Gastroesophageal sphincter (tissue), 4 donors: ENCODE measurements around the gene XDH. TPM values are rescaled to one million over a fixed set of nuclear protein-coding genes. Genes with fewer than 3 reads are reported as not detected.

ENCODE experiments used
- ATAC-seq: fragments of 150-250 bp; one replicate; pipeline ENCODE4 v1.9.1; 2016; ENCODE audit warnings: mild to moderate bottlenecking, moderate library complexity
- H3K27ac ChIP-seq, 4 donors: fragments of 200-600 bp; sonication (generic) in 3 of 4; 1 replicate in 3 of 4; 2 replicates in 1 of 4; pipeline ENCODE4 v1.5.1; 2016 to 2019
- H3K27me3 ChIP-seq: fragments of 200-600 bp; sonication (generic); one replicate; pipeline ENCODE4 v1.5.1; 2019
- H3K36me3 ChIP-seq, 2 donors: fragments of 200-600 bp; sonication (generic); one replicate each; pipeline ENCODE4 v1.5.1; 2019; ENCODE audit warnings: control low read depth in 1 of 2
- H3K4me1 ChIP-seq, 3 donors: fragments of 200-600 bp; sonication (generic); 1 replicate in 2 of 3; 2 replicates in 1 of 3; pipeline ENCODE4 v1.5.1; 2016 to 2019; ENCODE audit warnings: control low read depth in 2 of 3
- H3K4me3 ChIP-seq, 2 donors: fragments of 200-600 bp; sonication (generic); one replicate each; pipeline ENCODE4 v1.5.1; 2019; ENCODE audit warnings: mild to moderate bottlenecking in 1 of 2, moderate library complexity in 1 of 2
- H3K9me3 ChIP-seq, 3 donors: fragments of 200-600 bp; sonication (generic); one replicate each; pipeline ENCODE4 v1.5.1; 2017 to 2019; ENCODE audit warnings: control low read depth in 2 of 3
- EP300 ChIP-seq: sonication (generic); formaldehyde crosslinking; IDR thresholded peaks from one replicate; pipeline ENCODE4 v1.6.1; 2017; ENCODE audit warnings: antibody characterized with exemption, mild to moderate bottlenecking
- POLR2A ChIP-seq, 2 donors: fragments of 450-650 bp; IDR thresholded peaks; one replicate each; pipeline ENCODE4 v1.6.1; 2017; ENCODE audit warnings: antibody characterized with exemption in 2 of 2, mild to moderate bottlenecking in 2 of 2, moderate library complexity in 1 of 2
- POLR2AphosphoS5 ChIP-seq: sonication (generic); formaldehyde crosslinking; IDR thresholded peaks from one replicate; pipeline ENCODE4 v1.6.1; 2017; ENCODE audit warnings: antibody characterized with exemption
- WGBS, 2 donors: methylation state at CpG; one replicate each; pipeline ENCODE4 v1.1.5; 2018; ENCODE audit warnings: low coverage in 1 of 2; 5-methylcytosine and 5-hydroxymethylcytosine counted together
- total RNA-seq, 4 donors: library from RNA; depleted of rRNA; stranded (reverse); fragments of >200 nt; gene quantifications; one replicate each; pipeline ENCODE4 v1.1.0, GENCODE V29; 2016
- TF ChIP-seq, protein P1 (sequence below), 4 experiments: fragments of 200-600 bp in 2 of 4; fragments of 450-650 bp in 2 of 4; sonication (generic) in 1 of 4; IDR thresholded peaks; one replicate each; pipeline ENCODE4 v1.5.1; 2017 to 2019; ENCODE audit warnings: antibody characterized with exemption in 4 of 4, mild to moderate bottlenecking in 2 of 4, moderate library complexity in 2 of 4

Gene XDH
- total RNA-seq, 4 donors from 2014 or later, result under 0.01 to 2.8 (median 0.08) TPM; not detected in 1

DNA sequence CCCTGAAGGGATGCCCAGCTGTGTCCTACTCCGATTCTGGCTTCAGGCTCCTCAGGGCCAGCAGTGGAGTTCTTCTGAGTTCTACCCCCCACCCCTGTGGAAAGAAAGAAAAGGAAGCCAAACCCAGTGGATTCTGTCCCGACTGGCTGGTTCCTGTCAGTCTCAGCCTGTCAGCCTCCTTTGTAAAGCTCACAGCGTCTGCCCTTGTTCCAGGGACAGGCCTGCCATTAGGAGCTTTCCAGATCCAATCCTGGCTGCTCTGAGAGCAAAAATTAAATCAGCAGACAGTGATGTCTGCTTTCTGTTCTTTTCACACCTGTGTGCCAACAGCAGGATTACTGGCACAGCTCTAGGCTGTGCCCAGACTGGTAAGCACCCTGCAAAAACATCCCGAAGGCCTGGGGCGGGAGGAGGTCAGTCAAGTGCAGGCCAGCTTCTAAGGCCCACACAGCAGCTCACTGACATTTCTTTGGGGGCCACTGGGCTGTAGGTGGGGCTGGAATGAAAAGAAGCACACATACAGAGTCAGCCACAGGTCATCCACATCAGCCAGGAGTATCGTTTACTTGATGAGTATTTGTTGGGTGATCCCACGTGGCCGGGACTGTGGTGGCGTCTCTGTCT lies 111.5 kb downstream of the XDH start:
- no peaks in the 10 kb centered on the region for H3K9me3 ChIP-seq
- TF ChIP-seq EP300 (no peak), POLR2AphosphoS5 (no peak), POLR2A (IDR thresholded peaks at IDR 0.05) (no peak)
- TF ChIP-seq, protein P1, sequence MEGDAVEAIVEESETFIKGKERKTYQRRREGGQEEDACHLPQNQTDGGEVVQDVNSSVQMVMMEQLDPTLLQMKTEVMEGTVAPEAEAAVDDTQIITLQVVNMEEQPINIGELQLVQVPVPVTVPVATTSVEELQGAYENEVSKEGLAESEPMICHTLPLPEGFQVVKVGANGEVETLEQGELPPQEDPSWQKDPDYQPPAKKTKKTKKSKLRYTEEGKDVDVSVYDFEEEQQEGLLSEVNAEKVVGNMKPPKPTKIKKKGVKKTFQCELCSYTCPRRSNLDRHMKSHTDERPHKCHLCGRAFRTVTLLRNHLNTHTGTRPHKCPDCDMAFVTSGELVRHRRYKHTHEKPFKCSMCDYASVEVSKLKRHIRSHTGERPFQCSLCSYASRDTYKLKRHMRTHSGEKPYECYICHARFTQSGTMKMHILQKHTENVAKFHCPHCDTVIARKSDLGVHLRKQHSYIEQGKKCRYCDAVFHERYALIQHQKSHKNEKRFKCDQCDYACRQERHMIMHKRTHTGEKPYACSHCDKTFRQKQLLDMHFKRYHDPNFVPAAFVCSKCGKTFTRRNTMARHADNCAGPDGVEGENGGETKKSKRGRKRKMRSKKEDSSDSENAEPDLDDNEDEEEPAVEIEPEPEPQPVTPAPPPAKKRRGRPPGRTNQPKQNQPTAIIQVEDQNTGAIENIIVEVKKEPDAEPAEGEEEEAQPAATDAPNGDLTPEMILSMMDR (IDR thresholded peaks at IDR 0.05), result no peak
- ATAC-seq, result peak; percentile 48
- no peaks in the 10 kb centered on the region for H3K27me3 ChIP-seq
- no peak overlapping the region for H3K4me3 ChIP-seq
- H3K36me3 ChIP-seq, result no peaks in the 10 kb centered on the region
- peak overlapping the region in 3 of 4 donors; percentile 51 to 68 (median 55) for H3K27ac ChIP-seq
- WGBS, 2 donors, result 35 to 48% methylated on average over 4 to 6 of the region's 9 CpGs
- H3K4me1 ChIP-seq, result peaks cover 0 to 21% (median 0%) of the 10 kb centered on the region in 3 donors

DNA sequence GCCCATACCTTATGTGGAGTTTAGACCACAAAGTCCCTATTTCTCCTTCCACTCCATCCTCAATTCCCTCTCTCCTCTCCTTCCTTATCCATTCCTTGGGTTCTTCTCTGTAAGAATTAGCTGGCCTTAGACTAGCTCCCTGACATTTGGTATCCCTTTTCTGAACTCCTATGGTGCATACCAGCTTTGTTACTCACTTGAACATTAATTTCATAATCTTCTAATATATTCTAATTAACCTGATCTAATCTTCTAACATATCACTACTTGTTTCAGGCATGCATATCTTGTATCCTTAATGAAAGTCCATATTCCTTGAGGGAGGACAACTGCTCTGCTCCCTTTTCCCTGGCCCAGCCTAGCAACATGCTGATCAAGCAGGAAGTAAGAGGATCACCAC lies 114.2 kb downstream of the XDH start:
- Histone ChIP-seq H3K36me3 (no peaks in the 10 kb centered on the region), H3K4me1 (peaks cover 0 to 46% (median 11%) of the 10 kb centered on the region in 3 donors), H3K27me3 (no peaks in the 10 kb centered on the region), H3K4me3 (no peak overlapping the region), H3K27ac (no peak overlapping the region), H3K9me3 (no peaks in the 10 kb centered on the region)
- TF ChIP-seq POLR2AphosphoS5, result no peak
- TF ChIP-seq POLR2A (IDR thresholded peaks at IDR 0.05), result no peak
- TF ChIP-seq, protein P1 (IDR thresholded peaks at IDR 0.05), result no peak
- no peak for TF ChIP-seq EP300
- ATAC-seq, result no peak

DNA sequence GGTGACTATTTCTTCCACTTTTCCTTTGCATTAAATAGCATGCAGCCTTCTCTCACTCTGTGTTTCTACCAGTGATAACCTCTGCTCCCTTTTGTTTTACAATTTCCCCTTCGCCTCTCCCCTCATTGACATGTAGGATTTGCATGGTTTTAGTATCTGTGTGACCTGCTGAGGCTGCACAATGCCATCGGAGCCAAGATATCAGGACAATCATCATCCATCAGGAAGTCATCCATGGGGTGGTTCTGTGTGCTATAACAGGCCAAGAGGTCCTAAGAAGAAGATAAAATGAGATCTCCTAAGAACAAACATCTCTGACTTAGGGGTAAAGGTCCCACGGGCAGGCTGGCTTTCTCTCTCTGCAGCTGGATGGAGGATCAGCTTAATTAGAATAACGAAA lies 115.0 kb downstream of the XDH start:
- TF ChIP-seq EP300 (no peak), POLR2A (IDR thresholded peaks at IDR 0.05) (no peak), POLR2AphosphoS5 (no peak)
- TF ChIP-seq, protein P1 (IDR thresholded peaks at IDR 0.05), result no peak
- H3K27me3 ChIP-seq, result no peaks in the 10 kb centered on the region
- no peaks in the 10 kb centered on the region for H3K9me3 ChIP-seq
- no peaks in the 10 kb centered on the region for H3K36me3 ChIP-seq
- peaks cover 0 to 46% (median 11%) of the 10 kb centered on the region in 3 donors for H3K4me1 ChIP-seq
- H3K4me3 ChIP-seq, result no peak overlapping the region
- WGBS, 2 donors, result 61 to 72% methylated on average over 2 to 4 of the region's 4 CpGs
- ATAC-seq, result no peak
- no peak overlapping the region for H3K27ac ChIP-seq

DNA sequence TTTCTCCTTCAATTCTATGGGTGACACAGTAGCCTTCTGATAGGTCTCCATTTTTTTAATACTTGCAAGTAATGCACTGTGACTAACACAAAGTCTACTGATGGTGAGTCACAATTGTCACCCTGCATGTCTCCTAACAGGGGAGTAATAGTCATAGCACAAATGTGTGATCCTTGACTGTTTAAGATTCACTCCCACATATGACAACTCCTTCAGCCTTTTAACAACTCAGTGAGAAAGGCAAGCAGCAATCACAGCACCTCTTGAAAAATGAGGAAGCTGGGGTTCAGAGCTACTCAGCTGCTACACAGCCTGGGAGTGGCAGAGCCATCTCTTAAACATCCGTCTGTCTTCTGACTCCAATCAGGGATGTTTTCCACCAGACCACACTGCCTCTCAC lies 116.8 kb downstream of the XDH start:
- Histone ChIP-seq H3K4me1 (peaks cover 0 to 32% (median 11%) of the 10 kb centered on the region in 3 donors), H3K36me3 (no peaks in the 10 kb centered on the region), H3K4me3 (no peak overlapping the region), H3K27me3 (no peaks in the 10 kb centered on the region), H3K9me3 (no peaks in the 10 kb centered on the region), H3K27ac (no peak overlapping the region)
- TF ChIP-seq EP300 (no peak), POLR2AphosphoS5 (no peak), POLR2A (IDR thresholded peaks at IDR 0.05) (no peak)
- TF ChIP-seq, protein P1 (IDR thresholded peaks at IDR 0.05), result no peak
- WGBS, 2 donors, result 60% methylated on average over 1 of the region's 1 CpG; no CpG with 5 or more reads in 1 of the 2 donors
- ATAC-seq, result no peak

DNA sequence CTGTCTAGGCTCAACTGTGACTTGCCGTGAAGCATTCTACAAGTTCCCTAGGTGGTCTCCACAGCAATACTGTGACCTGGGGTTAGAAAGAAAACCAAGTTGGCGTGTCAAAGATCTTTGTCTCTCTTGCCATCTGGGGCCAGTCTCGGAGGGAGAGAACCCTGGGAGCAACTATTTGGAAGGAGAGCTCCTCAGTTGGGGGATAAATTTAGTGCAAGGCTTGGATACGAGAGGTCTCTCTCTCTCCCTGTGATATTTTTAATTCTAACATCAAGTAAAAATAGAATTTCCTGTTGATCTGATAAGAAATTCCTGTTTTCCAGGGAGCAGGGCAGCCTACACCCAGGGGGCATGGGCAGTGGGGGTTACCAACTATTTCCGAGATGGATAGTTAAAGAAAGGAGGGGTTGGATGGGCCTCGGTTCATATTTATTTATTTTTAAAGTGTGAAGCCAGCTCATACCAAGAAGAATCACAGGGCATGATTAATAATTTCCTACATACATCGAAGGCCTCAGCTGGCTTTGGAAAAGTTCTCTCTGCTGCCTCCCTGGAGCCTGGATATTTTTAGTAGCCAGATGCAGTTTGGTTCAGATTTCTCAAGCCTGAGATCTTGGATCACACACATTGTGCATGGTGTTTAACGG lies 117.8 kb downstream of the XDH start:
- no peaks in the 10 kb centered on the region for H3K36me3 ChIP-seq
- peak overlapping the region in 2 of 4 donors; percentile 38 to 40 for H3K27ac ChIP-seq
- ATAC-seq, result no peak
- 27 to 44% methylated on average over 5 to 6 of the region's 8 CpGs for WGBS, 2 donors
- H3K27me3 ChIP-seq, result no peaks in the 10 kb centered on the region
- peaks cover 0 to 28% (median 11%) of the 10 kb centered on the region in 3 donors for H3K4me1 ChIP-seq
- H3K9me3 ChIP-seq, result no peaks in the 10 kb centered on the region
- no peak for TF ChIP-seq POLR2A (IDR thresholded peaks at IDR 0.05)
- no peak for TF ChIP-seq POLR2AphosphoS5
- H3K4me3 ChIP-seq, result no peak overlapping the region
